ENCODE results near the gene PYROXD2. TPM values are rescaled to one million over a fixed set of nuclear protein-coding genes. Genes with fewer than 3 reads are reported as not detected.

PYROXD2 gene
- polyA plus RNA-seq, 1 of the 3 experiments (the other 2 are of a cell fraction) = 26.7 TPM

- 59% methylated on average over 7 of the region's 7 CpGs for WGBS (ENCODE audit: low lambda C conversion rate)
- no peak for DNase-seq
- Histone ChIP-seq H3K9me3 (no peaks in the 10 kb centered on the region), H4K20me1 (ENCODE audit: insufficient read depth) (no peaks in the 10 kb centered on the region), H3K4me3 (ENCODE audit: low read depth in 2 of 2, low read length in 1 of 2) (no peak overlapping the region), H2AFZ (ENCODE audit: low read depth) (no peak overlapping the region), H3K9ac (no peak overlapping the region), H3K27ac (ENCODE audit: low read depth in 2 of 2, low read length in 1 of 2) (no peak overlapping the region), H3F3A (replicated peaks; ENCODE audit: insufficient read depth) (no peaks in the 10 kb centered on the region), H3K36me3 (replicated peaks in 1 of 2; ENCODE audit: control insufficient read depth in 1 of 2, insufficient read depth in 2 of 2, low read length in 1 of 2) (no peaks in the 10 kb centered on the region), H3K79me2 (ENCODE audit: insufficient read depth) (no peaks in the 10 kb centered on the region), H3K27me3 (ENCODE audit: insufficient read depth) (peaks cover 11% of the 10 kb centered on the region; the same call in 1 of the 2 replicates), H3K9me2 (no peaks in the 10 kb centered on the region), H3K4me1 (ENCODE audit: control insufficient read depth in 1 of 2, insufficient read depth in 2 of 2, low read depth in 1 of 2, low read length in 1 of 2) (peaks cover 0 to 3% of the 10 kb centered on the region in 2 experiments; a peak in 1 of 4 replicates), H3K4me2 (no peak overlapping the region)
- CTCF ChIA-PET = no interaction called here
- no peak for TF ChIP-seq NRF1 (IDR thresholded peaks at IDR 0.05; ENCODE audit: low read depth, low read length)
- no peak for TF ChIP-seq SIN3A (IDR thresholded peaks at IDR 0.05; ENCODE audit: borderline replicate concordance, low read depth, low read length)
- TF ChIP-seq YY1 (IDR thresholded peaks at IDR 0.05; ENCODE audit: low read depth) = no peak
- TF ChIP-seq SMC3 (IDR thresholded peaks at IDR 0.05; ENCODE audit: low read depth, low read length) = no peak
- TF ChIP-seq, protein P1, sequence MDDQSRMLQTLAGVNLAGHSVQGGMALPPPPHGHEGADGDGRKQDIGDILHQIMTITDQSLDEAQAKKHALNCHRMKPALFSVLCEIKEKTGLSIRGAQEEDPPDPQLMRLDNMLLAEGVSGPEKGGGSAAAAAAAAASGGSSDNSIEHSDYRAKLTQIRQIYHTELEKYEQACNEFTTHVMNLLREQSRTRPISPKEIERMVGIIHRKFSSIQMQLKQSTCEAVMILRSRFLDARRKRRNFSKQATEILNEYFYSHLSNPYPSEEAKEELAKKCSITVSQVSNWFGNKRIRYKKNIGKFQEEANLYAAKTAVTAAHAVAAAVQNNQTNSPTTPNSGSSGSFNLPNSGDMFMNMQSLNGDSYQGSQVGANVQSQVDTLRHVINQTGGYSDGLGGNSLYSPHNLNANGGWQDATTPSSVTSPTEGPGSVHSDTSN (IDR thresholded peaks at IDR 0.05) = no peak
- TF ChIP-seq CHD2 (IDR thresholded peaks at IDR 0.05; ENCODE audit: low read length, partially characterized antibody) = no peak
- no peak for TF ChIP-seq MEF2A (IDR thresholded peaks at IDR 0.05; ENCODE audit: borderline replicate concordance, low read depth)
- no peak for TF ChIP-seq TCF12 (IDR thresholded peaks at IDR 0.05)
- no peak for TF ChIP-seq EP300 (IDR thresholded peaks at IDR 0.05; ENCODE audit: borderline replicate concordance in 1 of 2, low read depth in 1 of 2, low read length in 1 of 2)
- no peak for TF ChIP-seq IRF3 (IDR thresholded peaks at IDR 0.05; ENCODE audit: low read depth, low read length)
- no peak for TF ChIP-seq FOXM1 (IDR thresholded peaks at IDR 0.05; ENCODE audit: low read depth)
- POLR2A ChIA-PET = no interaction called here
These were observed 61.8 kb downstream of the PYROXD2 start for GRCh38 chr10:98353170-98353569.

- Histone ChIP-seq H3K79me2 (ENCODE audit: insufficient read depth) (no peaks in the 10 kb centered on the region), H2AFZ (ENCODE audit: low read depth) (no peak overlapping the region), H3K4me2 (no peak overlapping the region), H3K36me3 (replicated peaks in 1 of 2; ENCODE audit: control insufficient read depth in 1 of 2, insufficient read depth in 2 of 2, low read length in 1 of 2) (no peaks in the 10 kb centered on the region), H3K4me1 (ENCODE audit: control insufficient read depth in 1 of 2, insufficient read depth in 2 of 2, low read depth in 1 of 2, low read length in 1 of 2) (no peaks in the 10 kb centered on the region; a peak in 1 of 4 replicates), H3K4me3 (ENCODE audit: low read depth in 2 of 2, low read length in 1 of 2) (no peak overlapping the region), H3K9me3 (no peaks in the 10 kb centered on the region), H3K9ac (no peak overlapping the region), H3F3A (replicated peaks; ENCODE audit: insufficient read depth) (no peaks in the 10 kb centered on the region), H3K9me2 (no peaks in the 10 kb centered on the region), H3K27ac (ENCODE audit: low read depth in 2 of 2, low read length in 1 of 2) (no peak overlapping the region), H4K20me1 (ENCODE audit: insufficient read depth) (no peaks in the 10 kb centered on the region), H3K27me3 (ENCODE audit: insufficient read depth) (peaks cover 11% of the 10 kb centered on the region; the same call in 1 of the 2 replicates)
- TF ChIP-seq FOXJ3 (CRISPR knock-in tag; IDR thresholded peaks at IDR 0.05) = no peak
- TF ChIP-seq, protein P1 (IDR thresholded peaks at IDR 0.05) = no peak
- TF ChIP-seq RXRA (IDR thresholded peaks at IDR 0.05; ENCODE audit: borderline replicate concordance, low read depth) = no peak
- no peak for TF ChIP-seq JUND (IDR thresholded peaks at IDR 0.05)
- no peak for TF ChIP-seq NRF1 (IDR thresholded peaks at IDR 0.05; ENCODE audit: low read depth, low read length)
- TF ChIP-seq RCOR1 (IDR thresholded peaks at IDR 0.05; ENCODE audit: low read length) = no peak
- TF ChIP-seq ELF1 (IDR thresholded peaks at IDR 0.05) = no peak
- TF ChIP-seq MAX (IDR thresholded peaks at IDR 0.05; ENCODE audit: low read depth) = no peak
- ChIA-PET CTCF (no interaction called here), POLR2A (no interaction called here)
- 71% methylated on average over 7 of the region's 11 CpGs for WGBS (ENCODE audit: low lambda C conversion rate)
- DNase-seq = no peak
These were observed 63.1 kb downstream of the PYROXD2 start for GRCh38 chr10:98351831-98352402.
